Stimulated activated CD4-positive, alpha-beta T cell treated with anti-CD3 and anti-CD28 coated beads, Interleukin-12 subunit alpha, Interleukin-12 subunit beta, amount 100 ng/mL, for 24 hours (primary cell): ENCODE results near the gene PROKR2.

ENCODE experiments used
- DNase-seq, 2 experiments: peaks; one replicate each; pipeline ENCODE4 v3.0.0-alpha.2; 2020; ENCODE audit warnings: low read depth in 2 of 2

Gene PROKR2

GRCh38 chr20:5316188-5317158, at the start of gene PROKR2:
Gene PROKR2 (minus strand): TSS chr20:5316954. CDS start chr20:5314369, 2,585 bp downstream.
- DNase-seq = peak in 1 of 2 experiments; percentile 27

- no peak for DNase-seq
Observed at GRCh38 chr20:5364997-5365597, 48.3 kb upstream of the PROKR2 start.

GRCh38 chr20:5364136-5364821, 47.5 kb upstream of the PROKR2 start:
- DNase-seq = no peak

GRCh38 chr20:5362771-5363170, 46.0 kb upstream of the PROKR2 start:
- DNase-seq = no peak

GRCh38 chr20:5361176-5361575, 44.4 kb upstream of the PROKR2 start:
- DNase-seq = no peak

- DNase-seq = no peak
Observed at GRCh38 chr20:5357946-5358345, 41.2 kb upstream of the PROKR2 start.

- DNase-seq = no peak
Observed at GRCh38 chr20:5356941-5357340, 40.2 kb upstream of the PROKR2 start.

- no peak for DNase-seq
Observed at GRCh38 chr20:5354901-5355300, 38.1 kb upstream of the PROKR2 start.

- no peak for DNase-seq
Observed at GRCh38 chr20:5353624-5354496, 37.1 kb upstream of the PROKR2 start.

- no peak for DNase-seq
Observed at GRCh38 chr20:5349448-5349847, 32.7 kb upstream of the PROKR2 start.

- no peak for DNase-seq
Observed at GRCh38 chr20:5342021-5342420, 25.3 kb upstream of the PROKR2 start.

GRCh38 chr20:5331340-5331739, 14.6 kb upstream of the PROKR2 start:
- no peak for DNase-seq

GRCh38 chr20:5328268-5328667, 11.5 kb upstream of the PROKR2 start:
- no peak for DNase-seq

- DNase-seq = no peak
Observed at GRCh38 chr20:5327356-5327755, 10.6 kb upstream of the PROKR2 start.

- no peak for DNase-seq
Observed at GRCh38 chr20:5315807-5316187, 957 bp downstream of the PROKR2 start.

- no peak for DNase-seq
Observed at GRCh38 chr20:5313916-5314315, 2.8 kb downstream of the PROKR2 start.

- no peak for DNase-seq
Observed at GRCh38 chr20:5312518-5312917, 4.2 kb downstream of the PROKR2 start.

- DNase-seq = no peak
Observed at GRCh38 chr20:5309971-5310370, 6.8 kb downstream of the PROKR2 start.

GRCh38 chr20:5298811-5299210, 17.9 kb downstream of the PROKR2 start:
- DNase-seq = no peak

GRCh38 chr20:5297280-5298004, 19.3 kb downstream of the PROKR2 start:
- DNase-seq = no peak

GRCh38 chr20:5290596-5290995, 26.2 kb downstream of the PROKR2 start:
- no peak for DNase-seq
